HG03571 (cell line): ENCODE data around the gene ICA1.

Experiments used
- ATAC-seq: cut with Tn5 transposase; IDR thresholded peaks from one replicate; pipeline ENCODE4 v1.9.1; 2021; ENCODE audit not compliant: unreplicated experiment

The ICA1 gene

GRCh38 chr7:8165150-8165549 is 96.8 kb downstream of the ICA1 start:
- no peak for ATAC-seq

- ATAC-seq: no peak
Measured at GRCh38 chr7:8162181-8162580, 99.8 kb downstream of the ICA1 start.

- no peak for ATAC-seq
Measured at GRCh38 chr7:8161364-8161828, 100.6 kb downstream of the ICA1 start.

- no peak for ATAC-seq
Measured at GRCh38 chr7:8160779-8161345, 101.1 kb downstream of the ICA1 start.

GRCh38 chr7:8160250-8160649 is 101.7 kb downstream of the ICA1 start:
- ATAC-seq: no peak

GRCh38 chr7:8159595-8159994 is 102.4 kb downstream of the ICA1 start:
- ATAC-seq: no peak

GRCh38 chr7:8157296-8157695 is 104.7 kb downstream of the ICA1 start:
- no peak for ATAC-seq

GRCh38 chr7:8155836-8156235 is 106.1 kb downstream of the ICA1 start:
- no peak for ATAC-seq

- no peak for ATAC-seq
Measured at GRCh38 chr7:8154272-8154671, 107.7 kb downstream of the ICA1 start.

- no peak for ATAC-seq
Measured at GRCh38 chr7:8152489-8153192, 109.3 kb downstream of the ICA1 start.

GRCh38 chr7:8151161-8151725 is 110.7 kb downstream of the ICA1 start:
- ATAC-seq: no peak

GRCh38 chr7:8149222-8149621 is 112.7 kb downstream of the ICA1 start:
- ATAC-seq: peak; percentile 81

- no peak for ATAC-seq
Measured at GRCh38 chr7:8147760-8148463, 114.1 kb downstream of the ICA1 start.

GRCh38 chr7:8146788-8147413 is 115.1 kb downstream of the ICA1 start:
- ATAC-seq: no peak

GRCh38 chr7:8146106-8146787 is 115.7 kb downstream of the ICA1 start:
- no peak for ATAC-seq

- ATAC-seq: no peak
Measured at GRCh38 chr7:8144856-8145255, 117.1 kb downstream of the ICA1 start.

GRCh38 chr7:8143151-8143874 is 118.7 kb downstream of the ICA1 start:
- ATAC-seq: no peak

- no peak for ATAC-seq
Measured at GRCh38 chr7:8142477-8142876, 119.5 kb downstream of the ICA1 start.

GRCh38 chr7:8141070-8141469 is 120.9 kb downstream of the ICA1 start:
- ATAC-seq: no peak

GRCh38 chr7:8136051-8136730 is 125.8 kb downstream of the ICA1 start:
- ATAC-seq: no peak
